Limb (tissue), 2 donors: ENCODE data around the gene PLCB4.

ENCODE experiments used
- DNase-seq, 2 donors: peaks; one replicate each; pipeline ENCODE4 v3.0.0-alpha.2; 2016; ENCODE audit errors: extremely low spot score in 2 of 2

Gene PLCB4

GRCh38 chr20:9100691-9101090 is 31.8 kb downstream of the PLCB4 start:
- no peak for DNase-seq

DNA sequence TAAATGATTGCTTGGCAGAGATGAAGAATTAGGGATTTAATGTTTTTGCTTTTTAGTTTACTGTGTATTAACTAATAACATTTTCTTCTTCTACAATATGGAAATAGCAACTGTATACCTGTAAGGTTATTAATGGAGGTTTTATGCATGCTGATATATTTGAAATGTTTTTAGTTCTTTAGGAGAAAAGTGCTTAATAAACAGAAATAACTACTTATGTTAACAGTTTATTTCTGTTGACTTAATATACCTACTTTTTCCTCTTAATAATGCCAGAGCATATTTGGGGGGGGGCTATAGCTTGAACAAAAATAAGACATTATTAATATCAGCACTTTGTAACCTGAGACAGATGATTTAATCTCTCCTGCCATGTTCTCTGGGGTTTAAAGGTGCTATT is 33.6 kb downstream of the PLCB4 start:
- DNase-seq = no peak

- DNase-seq = no peak
Observed at GRCh38 chr20:9103955-9104354, 35.1 kb downstream of the PLCB4 start.

DNA sequence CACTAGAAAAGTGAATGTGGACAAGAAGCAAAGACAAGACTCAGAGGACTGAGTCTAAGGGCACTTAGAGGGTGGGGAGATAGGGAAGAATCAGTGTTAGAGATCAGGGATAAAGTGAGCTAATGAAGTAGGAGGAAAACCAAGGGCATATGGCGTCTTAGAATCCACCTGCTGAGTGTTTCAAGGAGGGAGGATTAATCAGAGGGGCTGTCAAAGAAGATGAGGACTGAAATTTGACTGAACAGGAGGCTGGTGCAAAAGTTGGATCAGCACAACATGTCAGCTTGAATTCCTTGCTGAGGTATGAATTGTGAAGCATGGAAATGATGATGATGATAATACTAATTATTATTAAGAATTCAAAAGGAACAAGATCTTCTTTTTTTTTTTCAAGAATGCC is 39.4 kb downstream of the PLCB4 start:
- DNase-seq = no peak

DNA sequence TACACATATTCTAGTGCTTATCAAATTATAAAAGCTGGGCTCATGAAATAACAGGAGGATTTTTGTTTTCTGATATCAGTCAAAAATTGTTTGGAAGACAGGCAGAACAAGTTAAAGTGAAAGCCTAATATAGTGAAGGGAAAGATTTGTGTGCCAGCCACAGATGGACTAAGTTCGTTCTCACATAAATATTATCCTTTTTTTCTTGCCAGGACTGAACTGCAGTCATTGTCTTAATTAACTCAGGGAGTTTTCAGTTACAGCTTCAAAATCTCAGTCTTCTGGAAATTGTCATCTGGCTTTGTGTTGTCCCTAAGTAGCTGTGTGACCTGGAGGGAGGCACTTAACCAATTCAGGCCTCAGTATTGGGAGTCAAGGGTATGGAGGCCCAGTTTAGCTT is 40.7 kb downstream of the PLCB4 start:
- no peak for DNase-seq

DNA sequence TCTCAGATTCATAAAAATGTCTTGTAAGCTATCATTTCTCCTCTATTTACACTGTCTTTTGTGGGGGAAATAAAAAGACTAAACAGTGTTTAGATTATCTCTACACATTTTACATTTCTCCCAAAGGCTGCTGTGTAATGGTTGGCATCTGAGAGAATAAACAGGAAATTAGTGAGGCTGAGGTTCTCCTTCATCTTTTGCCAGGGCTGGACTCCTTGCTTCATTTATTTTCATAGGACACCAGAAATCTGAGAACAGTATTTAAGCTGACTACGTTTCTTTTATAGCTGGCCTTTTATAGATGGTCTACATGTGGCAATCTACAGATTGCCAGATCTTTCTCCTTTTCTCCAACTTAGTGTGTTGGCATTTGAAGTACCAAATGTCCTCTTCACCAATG is 41.5 kb downstream of the PLCB4 start:
- no peak for DNase-seq

- DNase-seq = no peak
Observed at GRCh38 chr20:9110916-9111432, 42.1 kb downstream of the PLCB4 start.

GRCh38 chr20:9112541-9113515 is 43.9 kb downstream of the PLCB4 start:
- DNase-seq = no peak

DNA sequence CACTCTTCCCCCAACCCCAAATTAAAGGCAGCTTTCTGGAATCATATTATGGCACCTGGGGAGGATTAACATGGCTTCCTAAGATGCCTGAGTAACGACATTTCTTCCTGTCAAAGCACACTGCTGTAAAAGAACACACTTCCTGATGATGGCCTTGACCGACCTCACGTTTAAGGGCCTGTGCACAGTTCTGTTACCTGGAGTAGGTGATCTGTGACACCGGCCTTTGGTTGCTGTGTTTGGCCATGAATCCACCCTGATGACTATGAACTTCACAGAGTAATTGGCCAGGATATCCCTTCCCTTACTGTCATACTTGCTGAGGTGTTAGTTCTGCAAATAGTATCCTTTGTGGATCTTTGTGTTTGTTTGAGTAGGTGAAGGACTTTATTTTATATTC is 45.8 kb downstream of the PLCB4 start:
- no peak for DNase-seq

DNA sequence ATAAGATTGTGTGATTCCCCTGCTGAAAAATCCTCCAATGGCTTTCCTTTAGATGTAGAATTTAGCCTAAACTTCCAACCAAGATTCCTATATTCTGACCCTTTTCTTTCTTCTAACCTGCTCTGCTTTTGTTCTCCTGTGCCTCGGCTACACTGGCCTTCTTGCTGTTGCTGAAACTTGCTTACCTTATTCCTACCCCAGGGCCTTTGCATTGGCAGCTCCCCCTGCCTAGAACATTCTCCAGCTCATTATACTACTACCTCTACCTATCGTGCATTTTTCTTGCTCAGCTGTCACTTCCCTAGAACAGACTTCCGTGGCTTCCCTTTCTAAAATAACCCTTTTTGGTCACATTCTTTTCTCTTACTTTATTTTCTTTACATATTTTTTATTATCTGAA is 48.7 kb downstream of the PLCB4 start:
- DNase-seq = no peak

- DNase-seq = no peak
Observed at GRCh38 chr20:9119776-9120175, 50.9 kb downstream of the PLCB4 start.

DNA sequence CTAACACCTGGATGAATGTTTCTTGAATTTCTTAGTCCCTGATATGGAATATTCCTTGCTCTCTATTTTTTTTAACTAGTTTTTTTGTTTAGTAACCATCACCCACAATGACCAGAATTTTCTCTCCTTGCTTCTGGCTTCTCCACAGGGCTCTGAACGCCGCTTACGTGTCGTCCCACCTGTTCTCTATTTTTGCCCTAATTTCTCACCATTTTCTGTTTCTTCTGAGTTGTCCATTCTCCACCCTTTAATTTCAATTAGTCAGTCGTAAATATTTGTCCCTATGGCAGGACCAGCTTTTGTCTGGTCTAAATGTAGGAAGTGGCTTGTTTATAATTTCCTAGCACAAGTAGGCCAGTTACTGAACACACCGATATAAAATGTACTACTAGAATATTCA is 52.3 kb downstream of the PLCB4 start:
- DNase-seq = no peak

DNA sequence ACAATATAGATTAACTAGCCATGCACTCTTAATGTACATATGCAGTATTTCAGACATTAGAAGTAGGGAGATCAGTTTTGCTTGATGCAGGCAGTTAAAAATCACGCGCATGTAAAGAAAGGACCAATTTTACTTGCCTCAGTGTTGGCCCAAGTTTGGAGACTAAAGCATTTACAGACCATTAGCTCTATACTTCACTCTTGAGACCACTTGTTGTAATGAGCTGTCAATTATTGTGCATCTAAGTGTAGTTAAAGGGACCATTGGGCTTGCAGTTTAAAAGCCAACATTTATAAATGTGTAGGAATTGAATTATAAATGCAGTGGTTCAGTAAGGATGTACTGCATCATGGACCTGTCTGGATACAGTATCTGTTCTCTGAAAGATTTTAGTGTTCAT is 53.7 kb downstream of the PLCB4 start:
- no peak for DNase-seq

DNA sequence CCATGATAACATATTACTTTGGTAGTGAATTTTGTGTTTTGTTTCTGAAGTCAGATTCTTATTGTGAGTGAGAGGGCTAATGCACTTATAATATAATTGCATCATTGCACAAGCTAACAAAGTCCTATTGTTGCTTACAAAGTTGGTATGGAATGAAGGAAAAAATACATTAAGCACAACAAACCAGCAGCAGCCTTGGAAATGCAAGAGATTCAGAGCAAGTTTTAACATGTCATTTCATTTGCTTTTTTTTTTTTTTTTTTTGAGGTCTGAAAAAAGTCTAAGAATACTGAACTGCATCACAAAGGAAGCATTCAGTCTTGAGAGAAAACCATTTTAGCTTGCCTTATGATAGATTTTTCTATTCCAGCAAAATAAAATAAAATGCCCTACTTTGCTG is 57.6 kb downstream of the PLCB4 start:
- no peak for DNase-seq

DNA sequence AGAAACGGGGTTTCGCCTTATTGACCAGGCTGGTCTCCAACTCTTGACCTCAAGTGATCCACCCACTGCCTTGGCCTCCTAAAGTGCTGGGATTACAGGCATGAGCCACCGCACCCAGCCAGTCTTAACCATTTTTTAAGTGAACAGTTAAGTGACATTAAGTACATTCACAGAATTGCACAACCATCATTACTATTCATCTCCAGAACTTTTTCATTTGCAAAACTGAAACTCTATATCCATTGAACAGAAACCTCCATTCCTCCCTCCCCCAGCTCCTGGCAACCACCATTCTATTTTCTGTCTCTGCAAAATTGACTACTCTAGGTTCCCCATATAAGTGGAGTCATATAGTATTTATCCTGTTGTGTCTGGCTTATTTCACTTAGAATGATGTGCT is 59.7 kb downstream of the PLCB4 start:
- DNase-seq = no peak

- DNase-seq = peak in 1 of 2 donors; percentile 52
Observed at GRCh38 chr20:9129756-9130155, 60.9 kb downstream of the PLCB4 start.

GRCh38 chr20:9130521-9130920 is 61.6 kb downstream of the PLCB4 start:
- DNase-seq = peak in 1 of 2 donors; percentile 17

DNA sequence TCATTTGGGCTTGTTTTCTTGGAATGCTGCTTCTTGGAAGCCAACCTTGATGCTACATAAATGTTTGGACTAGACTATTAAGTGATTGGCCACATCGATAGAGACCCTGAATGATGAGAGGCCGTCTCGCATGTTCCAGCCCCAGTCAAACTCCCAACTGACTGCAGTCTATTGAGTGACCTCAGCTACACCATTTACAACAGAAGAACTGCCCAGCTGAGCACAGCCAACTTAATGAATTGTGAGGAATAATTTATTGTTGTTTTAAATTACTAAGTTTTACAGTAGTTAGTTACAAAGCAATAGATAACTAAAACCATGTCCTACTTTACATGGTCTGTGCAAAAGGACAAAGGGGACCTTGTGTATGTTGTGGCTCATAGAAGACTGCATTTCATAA is 63.0 kb downstream of the PLCB4 start:
- DNase-seq = no peak

DNA sequence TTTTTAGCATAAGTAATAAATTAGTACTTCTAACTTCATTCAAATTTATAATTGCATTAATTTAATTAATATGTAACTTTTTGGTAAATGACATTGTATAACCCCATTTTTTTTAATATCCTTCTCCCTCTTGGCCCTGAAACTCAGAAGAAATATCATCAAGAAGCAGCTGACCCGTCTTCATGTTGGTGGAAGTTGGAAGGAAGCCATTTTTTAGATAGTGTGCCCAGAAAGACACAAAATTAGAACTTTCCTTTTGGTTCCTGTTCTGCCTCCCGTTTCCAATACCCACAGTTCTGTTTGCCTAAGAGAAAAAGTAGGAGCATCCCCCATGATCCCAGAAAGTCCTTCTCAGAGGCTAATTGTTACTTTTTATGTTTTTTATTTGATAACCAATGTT is 65.5 kb downstream of the PLCB4 start:
- DNase-seq = no peak

DNA sequence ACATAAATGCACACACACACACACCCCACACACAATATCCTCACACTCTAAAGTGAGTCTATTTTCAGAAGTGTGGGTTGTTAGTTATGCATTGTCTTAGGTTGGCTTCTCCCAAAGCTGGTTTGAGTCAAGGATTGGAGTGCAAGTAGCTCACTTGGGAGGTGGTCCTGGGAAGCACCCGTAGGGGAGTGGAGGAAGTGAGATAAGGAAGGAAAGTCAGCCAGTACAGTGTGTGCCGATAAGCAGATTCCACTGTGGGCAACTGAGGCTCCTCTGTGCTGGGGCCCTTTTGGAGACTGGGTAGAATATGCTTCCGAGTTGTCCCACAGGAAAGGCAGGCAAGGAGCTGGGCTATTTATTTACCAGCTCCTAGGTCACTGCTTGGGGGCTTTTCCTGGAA is 67.2 kb downstream of the PLCB4 start:
- no peak for DNase-seq

- no peak for DNase-seq
Observed at GRCh38 chr20:9137001-9137400, 68.1 kb downstream of the PLCB4 start.

DNA sequence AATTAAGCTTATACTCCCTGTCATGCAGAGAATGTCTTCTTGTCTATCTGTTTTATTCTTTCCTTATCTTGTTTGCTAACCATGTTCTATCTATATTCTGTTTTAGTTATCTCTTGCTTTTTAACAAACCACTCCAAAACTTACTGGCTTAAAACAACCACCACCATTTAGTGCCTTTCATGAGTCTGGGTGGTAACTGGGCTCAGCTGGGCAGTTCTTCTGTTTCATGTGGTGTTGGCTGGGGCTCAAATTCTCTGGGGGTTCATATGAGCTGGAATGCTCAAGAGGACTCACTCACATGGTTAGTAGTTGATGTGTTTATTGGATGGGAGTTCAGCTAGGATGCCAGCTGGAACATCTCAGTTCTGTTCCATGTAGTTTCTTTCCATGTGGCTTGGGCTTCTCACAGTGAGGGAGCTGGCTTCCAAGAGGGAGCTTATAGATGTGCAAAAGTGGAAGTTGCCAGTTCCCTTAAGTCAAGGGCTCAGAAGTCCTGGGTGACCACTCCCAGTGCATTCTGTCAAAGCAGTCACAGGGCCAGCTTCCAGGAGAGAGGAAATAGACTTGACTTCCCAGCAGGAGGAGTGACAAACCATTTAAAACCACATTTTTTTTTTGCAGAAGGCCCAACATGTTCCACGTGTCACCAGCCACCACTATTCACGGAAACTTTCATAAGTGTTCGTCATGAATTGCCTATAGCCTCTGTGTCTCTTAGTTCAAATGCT is 70.4 kb downstream of the PLCB4 start:
- DNase-seq = no peak
